DMS153 (cell line): Measurements from ENCODE around the gene COL4A1.
A peak's percentile ranks its signal among the peaks of the same experiment; 100 is the strongest.

Experiments
- DNase-seq: peaks from one replicate; lab custom pipeline; 2025; lab: John Stamatoyannopoulos, UW

COL4A1 gene

GRCh38 chr13:110341445-110342244, 34.7 kb upstream of the COL4A1 start:
- DNase-seq, result peak; percentile 81

GRCh38 chr13:110340812-110341444, 34.0 kb upstream of the COL4A1 start:
- DNase-seq, result peak; percentile 64

DNA sequence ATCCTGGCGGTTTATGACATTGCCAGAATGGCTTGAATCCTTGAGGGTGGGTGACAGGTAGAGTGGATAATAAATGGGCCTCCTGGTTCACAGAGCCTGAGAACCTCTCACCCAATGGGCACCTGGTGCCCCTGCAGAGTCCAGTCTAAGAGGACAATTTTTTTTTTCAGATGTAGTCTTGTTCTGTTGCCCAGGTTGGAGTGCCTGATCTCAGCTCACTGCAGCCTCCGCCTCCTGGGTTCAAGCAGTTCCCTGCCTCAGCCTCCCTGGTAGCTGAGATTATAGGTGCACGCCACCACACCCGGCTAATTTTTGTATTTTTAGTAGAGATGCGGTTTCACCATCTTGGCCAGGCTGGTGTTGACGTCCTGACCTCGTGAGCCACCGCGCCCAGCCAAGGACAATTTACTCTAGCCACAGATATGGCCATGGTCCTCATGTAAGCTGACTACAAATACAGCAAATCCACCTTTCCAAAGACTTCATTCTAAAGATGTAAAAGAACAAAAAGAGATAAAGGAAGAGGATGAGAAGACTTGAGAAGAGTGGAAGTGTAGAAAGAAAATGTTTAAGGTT, 33.1 kb upstream of the COL4A1 start:
- no peak for DNase-seq

DNA sequence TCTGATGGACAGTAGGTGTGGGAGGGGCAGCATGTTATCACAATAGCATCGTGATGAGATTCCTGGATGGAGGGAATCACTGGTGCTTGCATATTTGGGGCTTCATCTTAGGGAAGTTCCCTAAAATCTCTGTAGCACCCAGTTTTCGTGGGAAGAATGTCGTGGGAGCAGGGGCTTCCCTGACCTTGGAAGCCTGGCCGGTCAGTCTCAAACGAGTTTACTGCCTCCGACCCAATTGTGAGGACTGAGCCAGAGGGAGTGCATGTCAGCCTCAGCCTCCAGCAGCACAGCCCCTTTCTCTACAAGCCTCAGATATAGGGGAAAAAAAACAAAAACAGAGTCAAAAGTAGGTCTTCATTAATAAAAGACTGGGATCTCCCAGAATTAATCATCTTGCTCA, 32.3 kb upstream of the COL4A1 start:
- no peak for DNase-seq

GRCh38 chr13:110338441-110339101, 31.6 kb upstream of the COL4A1 start:
- DNase-seq, result no peak

DNA sequence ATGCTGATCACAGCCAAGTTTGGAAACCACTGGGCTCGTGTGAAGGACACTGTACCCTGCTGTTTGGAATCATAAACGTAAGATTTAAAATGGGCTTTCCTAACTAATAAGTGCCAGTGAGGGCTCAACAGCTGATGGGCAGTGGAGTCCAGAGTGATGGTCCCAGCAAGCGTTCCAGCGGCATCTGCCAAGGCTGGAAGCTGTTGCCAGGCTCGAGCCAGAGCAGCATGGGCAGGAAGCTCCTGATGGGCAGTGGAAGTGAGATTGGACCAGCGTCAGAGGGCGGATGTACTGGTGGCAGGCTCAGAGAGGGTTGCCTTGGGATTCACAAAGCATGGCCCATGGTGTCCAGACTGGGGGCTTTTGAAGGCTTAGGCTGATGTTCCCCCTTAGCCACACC, 30.3 kb upstream of the COL4A1 start:
- no peak for DNase-seq

DNA sequence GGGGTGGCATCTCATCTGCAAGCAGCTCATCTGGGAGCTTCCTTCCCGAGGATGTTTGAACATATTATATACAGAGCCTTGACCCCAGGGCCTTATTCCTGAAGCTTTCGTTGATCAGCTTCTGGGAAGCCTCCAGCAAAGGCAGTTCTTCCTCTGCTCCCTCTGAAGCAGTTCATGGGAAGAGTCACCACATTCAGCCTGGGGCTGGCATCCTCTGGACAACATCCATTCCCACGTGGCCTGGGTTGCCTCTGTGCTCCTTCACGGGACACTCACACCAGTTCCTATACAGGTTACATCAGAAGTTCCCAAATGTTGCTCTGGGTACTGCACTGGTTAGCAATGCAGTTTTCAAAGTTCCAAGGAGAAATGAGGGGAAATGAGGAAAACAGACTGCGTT, 29.7 kb upstream of the COL4A1 start:
- no peak for DNase-seq

DNA sequence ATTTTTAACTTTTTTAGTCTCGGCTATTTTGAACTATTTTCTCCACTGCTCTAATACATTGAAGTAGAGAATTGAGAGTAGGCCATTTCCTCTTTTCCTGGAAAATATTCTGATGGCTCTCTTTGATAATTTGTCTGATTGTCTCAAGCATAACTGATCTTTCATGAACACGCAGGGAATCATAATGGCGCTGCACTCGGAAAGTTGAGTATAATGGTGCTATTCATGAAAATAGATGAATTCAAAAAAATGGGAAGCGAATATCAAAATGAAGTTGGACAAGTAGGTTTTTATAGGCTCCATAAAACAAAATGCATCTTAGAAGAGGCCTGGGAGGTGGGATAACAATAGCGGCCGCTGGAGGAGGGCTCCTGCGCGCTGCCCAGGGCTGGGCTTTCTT, 29.2 kb upstream of the COL4A1 start:
- no peak for DNase-seq

- DNase-seq, result no peak
Observed at GRCh38 chr13:110334841-110335490, 28.0 kb upstream of the COL4A1 start.

DNA sequence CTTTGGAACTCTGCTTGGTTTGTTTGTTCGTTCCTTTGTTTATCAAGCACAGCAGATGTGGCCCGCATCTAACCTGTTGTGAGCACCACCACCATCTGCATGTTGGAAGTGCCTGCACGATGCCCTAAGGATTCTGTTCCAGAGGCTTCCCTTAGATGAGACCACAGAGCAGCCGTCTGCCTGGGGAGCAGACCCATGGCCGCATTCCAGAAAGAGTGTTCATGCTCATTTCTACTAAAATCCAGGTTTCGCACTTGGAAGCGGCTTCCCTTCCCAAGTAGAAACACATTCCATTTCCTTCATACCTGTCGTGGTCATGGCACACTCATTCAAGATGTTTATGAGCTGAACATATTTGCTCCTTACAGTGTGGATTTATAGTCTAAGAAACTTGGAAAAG, 27.3 kb upstream of the COL4A1 start:
- DNase-seq, result no peak

DNA sequence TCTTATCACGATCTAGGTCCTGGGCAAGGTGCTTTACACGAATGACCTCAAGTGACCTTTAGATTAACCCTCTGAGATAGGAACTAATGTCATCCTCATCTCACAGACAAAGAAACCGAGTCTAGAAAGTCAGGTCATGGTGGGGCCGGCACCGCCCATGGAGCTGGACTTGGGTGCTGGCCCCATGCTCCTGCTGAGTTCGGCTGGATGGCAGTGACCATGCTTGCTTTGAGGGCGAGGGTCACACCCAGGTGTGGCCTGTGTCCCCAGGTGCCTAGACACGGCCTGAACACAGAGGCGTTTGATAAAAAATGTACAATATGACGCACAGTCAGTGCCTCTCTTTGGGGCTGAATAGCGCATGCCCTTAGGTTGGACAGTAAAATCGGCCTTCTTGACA, 26.9 kb upstream of the COL4A1 start:
- DNase-seq, result no peak

DNA sequence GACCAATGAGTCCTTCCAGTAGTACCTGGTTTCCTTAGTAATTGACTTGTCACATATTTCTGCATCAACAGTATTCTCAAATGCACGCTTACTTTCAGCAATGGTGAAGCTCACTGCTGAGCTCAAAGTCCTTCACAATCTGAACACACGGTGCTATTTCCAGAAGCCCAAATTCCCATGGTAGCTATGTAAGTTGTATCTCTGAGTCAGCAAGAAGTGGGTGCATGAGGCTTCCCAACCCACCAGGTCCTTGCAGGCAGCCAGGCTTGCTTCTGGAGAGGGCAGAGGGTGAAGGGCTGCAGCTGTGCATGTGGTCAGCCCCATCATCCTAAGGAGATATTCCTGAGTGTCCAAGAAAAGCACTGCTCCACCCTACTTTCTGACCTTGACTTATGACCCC, 25.8 kb upstream of the COL4A1 start:
- DNase-seq, result no peak

GRCh38 chr13:110331362-110331761, 24.4 kb upstream of the COL4A1 start:
- DNase-seq, result no peak

DNA sequence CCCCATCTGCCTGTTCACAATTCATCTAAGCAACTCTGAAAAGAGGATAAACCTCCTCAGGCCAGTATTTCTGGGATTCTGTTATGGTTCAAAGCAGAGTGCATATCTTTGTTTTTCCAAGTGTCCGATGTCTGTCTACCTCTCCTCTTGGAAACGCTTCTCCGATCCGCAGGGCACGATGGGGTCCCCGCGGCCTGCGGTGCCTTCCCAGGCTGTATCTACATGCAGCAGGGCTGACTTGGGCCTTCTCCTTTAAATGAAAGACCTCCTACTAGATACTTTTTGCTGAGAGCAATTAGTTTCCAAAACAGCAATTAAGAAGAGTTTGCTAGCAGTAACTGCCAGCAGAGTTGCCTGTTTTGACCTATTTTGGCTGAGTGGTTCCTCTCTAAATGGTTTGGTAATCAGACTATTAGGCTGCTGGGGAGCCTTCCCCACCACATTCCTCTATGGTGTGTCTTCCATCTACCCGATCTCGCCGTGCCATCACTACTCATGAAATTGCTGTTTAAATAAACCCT, 23.6 kb upstream of the COL4A1 start:
- DNase-seq, result no peak

DNA sequence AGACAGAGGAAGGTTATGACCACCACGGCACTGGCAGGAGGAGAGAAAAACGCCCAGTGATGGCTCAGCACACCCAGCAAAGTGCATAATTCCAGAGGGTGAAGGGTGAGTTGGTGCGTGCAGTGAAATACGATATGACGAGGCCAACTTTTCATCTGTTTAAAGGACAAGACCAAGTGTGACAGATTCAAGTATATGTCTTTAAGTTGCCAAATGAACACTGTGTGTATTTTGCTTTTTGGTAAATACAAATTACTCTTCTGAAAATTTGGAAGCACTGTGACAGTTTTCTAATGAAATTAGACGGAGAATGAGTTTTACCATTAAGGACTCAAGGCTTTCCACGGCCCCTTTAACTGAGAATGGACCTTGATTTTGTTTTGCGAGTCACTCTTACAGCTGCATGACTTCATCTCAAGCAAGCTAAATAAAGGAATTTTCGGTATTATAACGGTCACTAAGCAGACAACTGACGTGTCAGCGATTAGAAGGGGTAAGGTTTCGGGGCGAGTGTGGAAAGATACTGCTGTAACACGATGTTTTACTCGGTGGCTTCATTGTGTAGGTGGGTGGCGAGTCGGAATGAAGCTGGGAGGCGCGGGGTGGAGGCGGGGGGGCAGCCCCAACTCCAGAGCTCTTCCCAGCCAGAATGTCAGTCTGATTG, 23.0 kb upstream of the COL4A1 start:
- DNase-seq, result no peak

DNA sequence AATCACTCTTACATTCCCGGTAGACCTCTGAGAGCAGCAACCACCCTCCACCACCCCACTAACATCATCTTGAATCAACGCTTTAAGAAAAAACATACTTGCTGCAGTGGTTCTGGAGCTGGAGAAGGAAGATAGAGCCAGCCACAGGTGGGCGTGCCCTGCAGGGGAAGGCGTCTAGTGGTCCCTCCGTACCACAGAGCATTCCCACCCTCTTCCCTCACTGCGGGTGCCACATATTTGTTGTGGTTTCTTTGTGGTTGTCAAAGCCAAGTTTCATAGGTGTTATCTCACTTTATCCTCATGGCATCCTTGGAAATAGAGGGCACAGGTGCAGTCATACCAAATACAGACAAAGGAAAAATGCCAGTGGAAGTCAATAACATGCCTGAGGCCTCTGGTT, 22.3 kb upstream of the COL4A1 start:
- no peak for DNase-seq

- DNase-seq, result no peak
Observed at GRCh38 chr13:110328573-110328972, 21.6 kb upstream of the COL4A1 start.

GRCh38 chr13:110327051-110327721, 20.2 kb upstream of the COL4A1 start:
- no peak for DNase-seq

GRCh38 chr13:110326263-110326904, 19.4 kb upstream of the COL4A1 start:
- no peak for DNase-seq

- DNase-seq, result no peak
Observed at GRCh38 chr13:110324026-110324749, 17.2 kb upstream of the COL4A1 start.
